ENCODE data around the gene TP73. TPM values are rescaled to one million over a fixed set of nuclear protein-coding genes. Genes with fewer than 3 reads are reported as not detected.

Gene TP73
- total RNA-seq, 2 experiments from 2014 or later: not detected

GRCh38 chr1:3657578-3658230 lies 5.4 kb downstream of the TP73 start:
- peaks cover 2% of the 10 kb centered on the region for H3K4me1 ChIP-seq (ENCODE audit: insufficient read depth, low read length)
- H3K4me3 ChIP-seq (ENCODE audit: low read length): no peak overlapping the region
- Mint-ChIP-seq H3K4me3 (no peak overlapping the region), H3K36me3 (ENCODE audit: low read depth) (no peaks in the 10 kb centered on the region), H3K27ac (no peak overlapping the region), H3K4me1 (ENCODE audit: low read depth) (peaks cover 5% of the 10 kb centered on the region), H3K9me3 (no peaks in the 10 kb centered on the region), H3K27me3 (peaks cover 57% of the 10 kb centered on the region)
- H3K36me3 ChIP-seq (ENCODE audit: insufficient read depth, low read length): no peaks in the 10 kb centered on the region
- ChIA-PET POLR2A (no interaction called here), CTCF (no interaction called here)
- no peak for TF ChIP-seq CTCF (IDR thresholded peaks at IDR 0.05)
- intact Hi-C loops (cut with DNase I, micrococcal nuclease): no loop called here
- DNase-seq (no peak), ATAC-seq (ENCODE audit: poor library complexity) (no peak)
- H3K27me3 ChIP-seq (ENCODE audit: control insufficient read depth in 1 of 2, insufficient read depth in 2 of 2, low read length in 2 of 2): peaks cover 22 to 29% of the 10 kb centered on the region in 2 experiments
- no peak overlapping the region for H3K27ac ChIP-seq (ENCODE audit: low read depth in 1 of 2, low read length in 2 of 2)
- H3K9me3 ChIP-seq (ENCODE audit: control insufficient read depth in 1 of 2, insufficient read depth in 1 of 2, low read length in 2 of 2): peaks cover 0 to 5% of the 10 kb centered on the region in 2 experiments

GRCh38 chr1:3658231-3658615 lies 5.9 kb downstream of the TP73 start:
- no peaks in the 10 kb centered on the region for H3K9me3 ChIP-seq (ENCODE audit: control insufficient read depth in 1 of 2, insufficient read depth in 1 of 2, low read length in 2 of 2)
- no peak for ATAC-seq (ENCODE audit: poor library complexity)
- ChIA-PET CTCF (no interaction called here), POLR2A (no interaction called here)
- Mint-ChIP-seq H3K4me1 (ENCODE audit: low read depth) (peaks cover 4% of the 10 kb centered on the region), H3K27me3 (peaks cover 54% of the 10 kb centered on the region), H3K4me3 (no peak overlapping the region), H3K36me3 (ENCODE audit: low read depth) (no peaks in the 10 kb centered on the region), H3K27ac (no peak overlapping the region), H3K9me3 (no peaks in the 10 kb centered on the region)
- no peaks in the 10 kb centered on the region for H3K4me1 ChIP-seq (ENCODE audit: insufficient read depth, low read length)
- H3K4me3 ChIP-seq (ENCODE audit: low read length): no peak overlapping the region
- intact Hi-C loops (cut with DNase I, micrococcal nuclease): no loop called here
- peaks cover 17 to 24% of the 10 kb centered on the region in 2 experiments for H3K27me3 ChIP-seq (ENCODE audit: control insufficient read depth in 1 of 2, insufficient read depth in 2 of 2, low read length in 2 of 2)
- no peak for DNase-seq
- TF ChIP-seq CTCF (IDR thresholded peaks at IDR 0.05): no peak
- H3K27ac ChIP-seq (ENCODE audit: low read depth in 1 of 2, low read length in 2 of 2): no peak overlapping the region
- H3K36me3 ChIP-seq (ENCODE audit: insufficient read depth, low read length): no peaks in the 10 kb centered on the region

- intact Hi-C loops (cut with DNase I, micrococcal nuclease): no loop called here
- Histone ChIP-seq H3K4me1 (ENCODE audit: insufficient read depth, low read length) (no peaks in the 10 kb centered on the region), H3K36me3 (ENCODE audit: insufficient read depth, low read length) (no peaks in the 10 kb centered on the region), H3K4me3 (ENCODE audit: low read length) (no peak overlapping the region), H3K27ac (ENCODE audit: low read depth in 1 of 2, low read length in 2 of 2) (no peak overlapping the region), H3K27me3 (ENCODE audit: control insufficient read depth in 1 of 2, insufficient read depth in 2 of 2, low read length in 2 of 2) (peaks cover 13 to 17% of the 10 kb centered on the region in 2 experiments), H3K9me3 (ENCODE audit: control insufficient read depth in 1 of 2, insufficient read depth in 1 of 2, low read length in 2 of 2) (no peaks in the 10 kb centered on the region)
- TF ChIP-seq CTCF (IDR thresholded peaks at IDR 0.05): no peak
- CTCF ChIA-PET: no interaction called here
- ATAC-seq (ENCODE audit: poor library complexity) (no peak), DNase-seq (no peak)
- no peaks in the 10 kb centered on the region for H3K36me3 Mint-ChIP-seq (ENCODE audit: low read depth)
- POLR2A ChIA-PET: no interaction called here
- H3K9me3 Mint-ChIP-seq: no peaks in the 10 kb centered on the region
- H3K27ac Mint-ChIP-seq: no peak overlapping the region
- H3K4me3 Mint-ChIP-seq: no peak overlapping the region
- no peaks in the 10 kb centered on the region for H3K4me1 Mint-ChIP-seq (ENCODE audit: low read depth)
- H3K27me3 Mint-ChIP-seq: peaks cover 46% of the 10 kb centered on the region
These were observed 6.8 kb downstream of the TP73 start for GRCh38 chr1:3659093-3659492.
